ENCODE data around the gene POLR2C. TPM values are rescaled to one million over a fixed set of nuclear protein-coding genes. Genes with fewer than 3 reads are reported as not detected.

The POLR2C gene
- total and polyA plus RNA-seq, 2 of the 13 experiments (the other 11 are each of a cell fraction or from before 2014, with no cell fraction given): 104 to 216 TPM

- no peak for TF ChIP-seq RNF2 (conservative IDR thresholded peaks at IDR 0.05; ENCODE audit: low read depth)
- TF ChIP-seq ZNF678 (CRISPR knock-in tag; IDR thresholded peaks at IDR 0.05): no peak
- no peak for TF ChIP-seq ZNF557 (CRISPR knock-in tag; IDR thresholded peaks at IDR 0.05)
- no peak for TF ChIP-seq KDM3A (CRISPR knock-in tag; IDR thresholded peaks at IDR 0.05; ENCODE audit: low read depth)
- TF ChIP-seq ZNF260 (CRISPR knock-in tag; IDR thresholded peaks at IDR 0.05; ENCODE audit: borderline replicate concordance, low read depth): no peak
- no peak for TF ChIP-seq POGK (CRISPR knock-in tag; conservative IDR thresholded peaks at IDR 0.05)
- 0 out of 2 replicates have a peak, but pooled peaks have one; percentile 18 for TF ChIP-seq SKIL (CRISPR knock-in tag; IDR thresholded peaks at IDR 0.05; ENCODE audit: borderline replicate concordance)
- no peak for TF ChIP-seq DMTF1 (CRISPR knock-in tag; IDR thresholded peaks at IDR 0.05)
- TF ChIP-seq ZC3H4 (CRISPR knock-in tag; IDR thresholded peaks at IDR 0.05; ENCODE audit: borderline replicate concordance): no peak
- no peak for TF ChIP-seq HCFC1 (IDR thresholded peaks at IDR 0.05; ENCODE audit: low read depth, low read length)
- no peak for TF ChIP-seq HMGXB3 (CRISPR knock-in tag; IDR thresholded peaks at IDR 0.05; ENCODE audit: borderline replicate concordance)
- TF ChIP-seq XRCC5 (optimal IDR thresholded peaks at IDR 0.05; ENCODE audit: low read length): peak; percentile 96
- no peak for TF ChIP-seq PLSCR1 (CRISPR knock-in tag; IDR thresholded peaks at IDR 0.05; ENCODE audit: borderline replicate concordance)
- TF ChIP-seq RAD21 (CRISPR knock-in tag; IDR thresholded peaks at IDR 0.05): peak; percentile 94
- TF ChIP-seq HMG20B (CRISPR knock-in tag; conservative IDR thresholded peaks at IDR 0.05): no peak
- peak; percentile 95 for TF ChIP-seq HNRNPK (IDR thresholded peaks at IDR 0.05; ENCODE audit: low read depth, low read length, poor library complexity, severe bottlenecking)
- no peak for TF ChIP-seq HOXA9 (CRISPR knock-in tag; IDR thresholded peaks at IDR 0.05; ENCODE audit: borderline replicate concordance)
These were observed 13.3 kb downstream of the POLR2C start (continued) for GRCh38 chr16:57475711-57476339.
